Measurements from ENCODE around the gene SLC38A3. TPM values are rescaled to one million over a fixed set of nuclear protein-coding genes. Genes with fewer than 3 reads are reported as not detected.
A peak's percentile ranks its signal among the peaks of the same experiment; 100 is the strongest.

Gene SLC38A3
- not detected in 2 replicates for total RNA-seq (2014; rRNA removed; shearing (Covaris generic))

DNA sequence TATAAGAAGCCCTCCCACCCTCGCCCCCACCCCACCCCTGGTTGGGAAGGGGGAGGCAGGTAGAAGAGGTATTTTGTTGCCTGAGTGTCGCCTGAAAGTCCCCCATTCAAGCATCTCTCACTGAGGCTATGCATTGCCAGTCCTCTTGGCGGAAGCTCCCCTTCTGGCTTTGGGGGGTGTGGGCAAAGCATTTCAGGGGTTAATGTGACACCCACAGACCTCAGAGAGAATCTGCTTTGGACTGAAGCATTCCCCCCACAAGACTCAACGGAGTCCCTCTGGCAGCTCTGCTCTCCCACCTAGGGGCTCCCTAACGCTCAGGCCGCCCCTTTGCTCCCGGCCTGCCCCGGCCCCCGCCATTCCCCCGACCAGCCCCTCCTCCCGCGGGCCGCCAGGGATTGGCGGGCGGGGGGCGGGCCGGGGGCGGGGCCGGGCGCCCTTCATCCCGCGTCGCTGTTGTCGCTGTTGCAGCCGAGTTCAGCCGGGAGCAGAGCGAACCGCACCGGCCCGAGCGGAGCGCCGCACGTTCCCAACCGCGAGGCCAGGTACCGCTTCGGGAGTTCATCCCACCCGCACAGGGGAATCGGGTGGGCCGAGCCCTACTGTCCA, at the start of gene SLC38A3:
TSS of gene SLC38A3 (plus strand) at position 468 of the 609 bp plus-strand sequence. CDS start 8,929 bp downstream, outside the sequence.
- H3K27ac ChIP-seq = no peak within 1 kb of the TSS

DNA sequence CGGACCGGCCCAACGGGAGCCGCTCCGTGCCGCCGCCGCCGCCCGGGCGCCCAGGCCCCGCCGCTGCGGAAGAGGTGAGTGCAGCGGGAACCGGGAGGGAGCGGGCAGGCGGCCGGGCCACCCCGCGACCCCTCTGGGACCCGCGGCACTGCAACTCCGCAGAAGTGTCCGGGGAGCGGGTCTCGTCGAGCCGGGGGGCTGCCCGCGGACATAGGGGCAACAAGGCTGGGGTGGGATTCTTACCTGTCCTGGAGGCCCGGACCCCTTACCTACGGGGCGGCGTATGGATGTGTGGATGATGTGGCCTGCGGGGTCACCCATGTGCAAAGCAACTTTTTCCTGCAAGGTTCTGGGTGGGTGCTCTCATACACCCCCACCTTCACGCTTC, 49.6 kb upstream of the SLC38A3 start:
- Histone ChIP-seq H3K4me3 (peak overlapping the region; percentile 41), H3K27me3 (replicated peaks) (peaks cover 23% of the 10 kb centered on the region), H3K9me3 (replicated peaks) (no peaks in the 10 kb centered on the region), H3K27ac (no peak overlapping the region), H3K36me3 (no peaks in the 10 kb centered on the region), H3K4me1 (replicated peaks) (peaks cover 11% of the 10 kb centered on the region)
- DNase-seq (ENCODE audit: low read depth in 1 of 2, low spot score in 2 of 2) = no peak

More for the DNA sequence above, at the start of gene SLC38A3:
- Histone ChIP-seq H3K27me3 (replicated peaks) (peaks cover 20% of the 10 kb centered on the region), H3K4me3 (no peak within 1 kb of the TSS), H3K36me3 (no peaks in the 10 kb centered on the region), H3K4me1 (replicated peaks) (no peaks in the 10 kb centered on the region), H3K9me3 (replicated peaks) (no peaks in the 10 kb centered on the region)
- DNase-seq (ENCODE audit: low read depth in 1 of 2, low spot score in 2 of 2) = no peak

DNA sequence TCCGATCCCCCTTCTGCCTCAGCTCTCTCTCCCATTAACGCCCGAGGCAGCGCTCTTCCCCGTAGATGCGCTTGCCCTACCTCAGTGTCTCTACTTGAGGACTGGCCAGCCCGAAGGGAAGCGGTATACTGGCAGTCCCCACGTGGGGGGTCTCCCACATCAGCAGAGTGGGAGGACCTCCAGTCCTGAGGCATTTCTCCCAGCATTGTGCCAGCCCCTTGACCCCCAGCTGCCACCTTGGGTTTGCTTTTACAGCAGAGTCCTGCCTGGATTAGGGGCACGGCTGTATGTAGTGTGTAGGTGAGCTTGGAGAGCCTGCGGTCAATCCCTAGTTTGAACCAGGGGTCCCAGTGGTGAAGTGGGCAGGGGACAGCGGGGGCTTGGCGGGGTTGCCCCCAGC, 49.2 kb upstream of the SLC38A3 start:
- H3K27me3 ChIP-seq (replicated peaks) = peaks cover 23% of the 10 kb centered on the region
- H3K4me3 ChIP-seq = no peak overlapping the region
- H3K36me3 ChIP-seq = no peaks in the 10 kb centered on the region
- H3K9me3 ChIP-seq (replicated peaks) = no peaks in the 10 kb centered on the region
- H3K27ac ChIP-seq = no peak overlapping the region
- DNase-seq (ENCODE audit: low read depth in 1 of 2, low spot score in 2 of 2) = no peak
- peaks cover 11% of the 10 kb centered on the region for H3K4me1 ChIP-seq (replicated peaks)

DNA sequence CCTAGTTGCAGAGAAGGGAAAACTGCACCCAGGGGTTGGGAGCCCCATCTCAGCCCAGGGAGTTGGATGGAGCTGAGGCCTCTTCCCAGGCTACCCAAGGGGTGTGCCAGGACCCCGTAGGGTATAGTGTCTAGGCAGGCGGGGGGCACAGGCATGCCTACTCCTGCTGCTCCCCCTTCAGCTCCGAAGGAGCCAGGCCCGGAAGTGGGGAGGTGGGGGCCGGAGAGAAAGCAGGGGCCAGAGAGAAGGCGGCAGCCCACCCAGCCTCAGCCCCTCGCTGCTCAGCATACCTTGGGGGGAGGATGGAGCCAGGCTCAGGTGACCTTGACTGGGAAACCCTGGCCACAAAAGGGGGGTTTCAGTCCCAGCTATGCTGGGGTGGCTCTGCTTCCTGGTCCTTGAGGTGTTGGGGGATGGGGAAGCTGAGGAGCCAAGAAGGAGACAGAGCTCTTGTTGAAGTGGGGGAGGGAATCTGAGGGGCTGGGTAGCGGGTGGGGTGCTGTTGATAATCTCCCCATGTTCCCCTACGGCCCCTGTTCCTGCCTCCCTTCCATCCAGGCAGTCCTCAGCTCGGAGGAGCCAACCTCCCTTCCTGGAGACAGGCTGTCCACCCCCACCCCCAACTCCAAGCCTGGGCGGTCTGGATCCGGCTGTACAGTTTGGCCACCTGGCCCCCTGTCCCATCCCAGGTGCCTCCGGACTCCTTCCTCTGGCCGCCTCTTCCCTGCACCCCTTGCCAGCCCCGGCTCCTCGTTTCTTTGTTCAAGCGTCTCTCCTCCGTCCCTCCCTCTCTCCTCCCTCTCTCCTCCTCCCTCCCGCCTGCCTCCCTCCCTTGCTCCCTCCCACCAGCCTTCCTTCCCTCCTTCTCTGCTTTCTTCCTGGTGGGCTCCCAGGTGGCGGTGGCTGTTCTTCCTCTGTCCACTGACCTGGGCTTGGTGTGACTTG, 48.2 kb upstream of the SLC38A3 start:
- Histone ChIP-seq H3K4me1 (replicated peaks) (peaks cover 11% of the 10 kb centered on the region), H3K9me3 (replicated peaks) (no peaks in the 10 kb centered on the region), H3K4me3 (no peak overlapping the region), H3K27me3 (replicated peaks) (peaks cover 23% of the 10 kb centered on the region), H3K27ac (no peak overlapping the region), H3K36me3 (no peaks in the 10 kb centered on the region)
- no peak for DNase-seq (ENCODE audit: low read depth in 1 of 2, low spot score in 2 of 2)

DNA sequence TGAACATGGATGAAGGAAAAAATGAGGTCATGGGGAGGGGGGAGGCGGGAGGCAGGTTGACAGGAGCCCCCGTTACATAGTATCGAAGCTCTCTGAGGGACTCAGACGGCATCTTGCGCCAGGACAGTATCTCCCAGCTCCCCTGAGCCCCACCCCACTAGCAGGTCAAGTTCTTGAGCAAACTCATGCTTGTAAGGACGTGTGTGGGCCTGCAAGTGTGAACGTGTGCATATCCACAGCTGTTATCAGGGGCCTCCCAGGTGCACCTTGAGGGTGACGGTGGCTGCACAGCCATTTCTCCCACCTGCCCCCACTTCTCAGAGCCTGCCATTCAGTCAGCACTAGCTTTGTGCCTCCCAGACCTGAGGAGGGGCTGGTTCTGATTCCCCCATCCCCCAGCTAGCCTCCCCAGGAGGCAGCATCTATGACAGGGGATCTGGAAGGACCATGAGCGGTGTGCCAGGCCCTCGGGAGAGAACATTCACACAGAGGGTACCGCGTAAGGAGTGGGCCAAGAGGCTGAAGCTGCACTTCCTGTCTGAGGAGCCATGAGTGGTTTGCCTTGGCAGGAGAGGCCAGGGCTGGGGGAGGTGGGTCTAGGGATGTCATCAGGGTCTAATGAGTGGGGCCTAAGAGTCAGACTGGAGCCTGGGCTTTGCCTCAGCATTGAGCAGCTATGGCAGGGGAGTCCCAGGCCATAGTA, 47.1 kb upstream of the SLC38A3 start:
- DNase-seq (ENCODE audit: low read depth in 1 of 2, low spot score in 2 of 2) = no peak
- no peak overlapping the region for H3K4me3 ChIP-seq
- H3K36me3 ChIP-seq = no peaks in the 10 kb centered on the region
- peaks cover 23% of the 10 kb centered on the region for H3K27me3 ChIP-seq (replicated peaks)
- H3K4me1 ChIP-seq (replicated peaks) = peaks cover 11% of the 10 kb centered on the region
- no peaks in the 10 kb centered on the region for H3K9me3 ChIP-seq (replicated peaks)
- no peak overlapping the region for H3K27ac ChIP-seq

DNA sequence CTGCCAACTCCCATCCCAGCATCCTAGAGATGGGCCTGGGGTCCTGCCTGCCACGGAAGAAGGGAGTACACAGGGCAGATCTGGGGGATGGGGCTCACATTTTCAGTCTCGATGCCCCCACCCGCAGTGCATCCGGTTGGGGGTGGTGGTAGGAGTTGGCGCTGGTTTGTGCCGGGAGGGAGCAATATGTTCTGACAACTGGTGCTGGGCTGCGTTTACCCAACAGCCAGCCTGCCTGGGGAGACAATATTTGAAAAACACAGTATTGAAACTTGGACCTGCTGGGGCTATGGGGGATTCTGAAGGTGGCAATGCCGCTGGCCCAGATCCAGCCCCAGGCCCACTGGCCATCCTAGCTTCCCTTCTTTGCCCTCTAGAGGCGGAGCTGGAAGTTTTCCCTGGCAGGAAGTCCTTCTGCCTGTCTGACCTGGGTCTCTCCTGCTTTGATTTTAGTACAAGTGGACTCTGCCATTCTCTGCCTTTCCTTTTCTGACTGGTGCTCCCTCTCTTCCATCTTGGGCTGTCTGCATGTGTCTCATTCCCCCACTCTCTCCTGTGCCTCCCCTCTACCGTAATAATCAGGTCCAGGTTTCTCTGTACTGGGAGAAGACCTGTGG, 46.4 kb upstream of the SLC38A3 start:
- H3K4me3 ChIP-seq = no peak overlapping the region
- peaks cover 23% of the 10 kb centered on the region for H3K27me3 ChIP-seq (replicated peaks)
- no peaks in the 10 kb centered on the region for H3K9me3 ChIP-seq (replicated peaks)
- peaks cover 11% of the 10 kb centered on the region for H3K4me1 ChIP-seq (replicated peaks)
- H3K36me3 ChIP-seq = no peaks in the 10 kb centered on the region
- no peak for DNase-seq (ENCODE audit: low read depth in 1 of 2, low spot score in 2 of 2)
- H3K27ac ChIP-seq = no peak overlapping the region

- DNase-seq (ENCODE audit: low read depth in 1 of 2, low spot score in 2 of 2) = no peak
- Histone ChIP-seq H3K9me3 (replicated peaks) (no peaks in the 10 kb centered on the region), H3K36me3 (no peaks in the 10 kb centered on the region), H3K27me3 (replicated peaks) (peaks cover 11% of the 10 kb centered on the region), H3K4me3 (no peak overlapping the region), H3K4me1 (replicated peaks) (peaks cover 4% of the 10 kb centered on the region), H3K27ac (no peak overlapping the region)
These were observed 44.5 kb upstream of the SLC38A3 start for GRCh38 chr3:50160561-50160983.

- no peaks in the 10 kb centered on the region for H3K36me3 ChIP-seq
- no peaks in the 10 kb centered on the region for H3K4me1 ChIP-seq (replicated peaks)
These were observed 43.8 kb upstream of the SLC38A3 start for GRCh38 chr3:50161320-50161719.

GRCh38 chr3:50162034-50162883, 42.8 kb upstream of the SLC38A3 start:
- H3K4me3 ChIP-seq = no peak overlapping the region
- no peak overlapping the region for H3K27ac ChIP-seq
- no peaks in the 10 kb centered on the region for H3K9me3 ChIP-seq (replicated peaks)
- no peak for DNase-seq (ENCODE audit: low read depth in 1 of 2, low spot score in 2 of 2)
- no peaks in the 10 kb centered on the region; the same call in 1 of the 2 replicates for H3K27me3 ChIP-seq (replicated peaks)
- no peaks in the 10 kb centered on the region for H3K36me3 ChIP-seq
- no peaks in the 10 kb centered on the region for H3K4me1 ChIP-seq (replicated peaks)

More at GRCh38 chr3:50161320-50161719, 43.8 kb upstream of the SLC38A3 start:
- Histone ChIP-seq H3K9me3 (replicated peaks) (no peaks in the 10 kb centered on the region), H3K27ac (no peak overlapping the region), H3K27me3 (replicated peaks) (peaks cover 4% of the 10 kb centered on the region), H3K4me3 (no peak overlapping the region)
- no peak for DNase-seq (ENCODE audit: low read depth in 1 of 2, low spot score in 2 of 2)

DNA sequence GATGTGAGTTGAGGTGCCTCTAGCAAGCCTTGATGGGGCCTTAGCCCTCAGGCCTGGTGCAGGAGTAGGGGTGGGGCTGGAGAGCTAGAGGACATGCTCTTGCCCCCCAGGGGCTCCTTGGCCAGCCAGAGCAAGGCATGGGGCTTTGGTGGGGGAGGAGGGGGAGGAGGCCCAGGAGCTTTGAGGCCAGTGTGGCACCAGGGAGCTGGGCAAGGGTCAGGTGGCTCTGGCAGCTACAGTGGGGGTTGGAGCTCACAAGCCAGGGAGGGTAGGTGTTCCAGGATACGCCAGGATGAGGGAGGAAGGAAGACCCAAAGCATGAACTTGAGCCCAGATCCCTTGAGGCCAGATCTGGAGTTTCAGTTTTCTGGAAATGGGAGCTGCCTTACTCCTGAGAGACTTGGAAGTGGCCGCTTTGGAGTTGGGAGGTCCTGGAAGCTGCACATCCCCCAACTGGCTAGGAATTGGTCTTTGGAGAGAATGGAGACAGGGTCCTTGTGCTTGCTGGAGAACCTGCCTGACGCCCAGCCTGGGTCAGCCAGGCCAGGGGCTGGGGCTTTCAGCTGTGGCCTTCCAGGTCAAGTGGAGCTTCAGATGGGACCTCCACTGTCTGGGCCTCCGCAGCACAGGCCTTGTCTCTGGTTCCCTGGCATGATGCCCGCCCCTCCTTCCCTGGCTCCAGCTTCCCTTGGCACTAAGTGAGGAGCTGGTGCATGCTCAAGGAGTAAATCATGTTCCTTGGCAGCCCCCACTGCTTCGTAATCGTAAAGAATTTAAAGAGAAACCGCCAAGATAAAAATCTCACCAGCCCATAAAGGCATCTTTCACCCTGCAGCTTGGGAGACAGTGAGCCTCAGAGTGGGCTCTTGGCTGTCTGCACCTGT, 41.3 kb upstream of the SLC38A3 start:
- no peak overlapping the region for H3K4me3 ChIP-seq
- H3K36me3 ChIP-seq = no peaks in the 10 kb centered on the region
- DNase-seq (ENCODE audit: low read depth in 1 of 2, low spot score in 2 of 2) = no peak
- H3K27ac ChIP-seq = no peak overlapping the region
- no peaks in the 10 kb centered on the region for H3K27me3 ChIP-seq (replicated peaks)
- H3K4me1 ChIP-seq (replicated peaks) = no peaks in the 10 kb centered on the region
- no peaks in the 10 kb centered on the region for H3K9me3 ChIP-seq (replicated peaks)

- H3K9me3 ChIP-seq (replicated peaks) = no peaks in the 10 kb centered on the region
- no peaks in the 10 kb centered on the region for H3K27me3 ChIP-seq (replicated peaks)
- H3K4me1 ChIP-seq (replicated peaks) = no peaks in the 10 kb centered on the region
- DNase-seq (ENCODE audit: low read depth in 1 of 2, low spot score in 2 of 2) = no peak
- no peak overlapping the region for H3K27ac ChIP-seq
- H3K4me3 ChIP-seq = no peak overlapping the region
- no peaks in the 10 kb centered on the region for H3K36me3 ChIP-seq
These were observed 40.6 kb upstream of the SLC38A3 start for GRCh38 chr3:50164481-50164880.
